HL-60 (cell line): ENCODE results near the gene TPMT.

Source experiments
- DNase-seq, 2 experiments: peaks; one replicate each; pipeline ENCODE4 v3.0.0-alpha.2; 2010 to 2020; ENCODE audit warnings: low read depth in 1 of 2, low spot score in 1 of 2
- H3K27ac ChIP-seq: fragments of 250-450 bp; sonication (Bioruptor Pico); replicated peaks from 2 replicates; pipeline ENCODE4 v1.5.1; 2020; ENCODE audit warnings: mild to moderate bottlenecking, moderate library complexity
- H3K27me3 ChIP-seq: fragments of 250-450 bp; sonication (Bioruptor Pico); 2 replicates; pipeline ENCODE4 v1.5.1; 2021; ENCODE audit warnings: mild to moderate bottlenecking, moderate library complexity; ENCODE audit not compliant: insufficient read depth, poor library complexity, severe bottlenecking
- H3K4me3 ChIP-seq: replicated peaks from 2 replicates; pipeline ENCODE4 v1.5.1; 2011; ENCODE audit warnings: mild to moderate bottlenecking, control low read depth, low read length; ENCODE audit not compliant: insufficient read depth
- GABPA ChIP-seq: IDR thresholded peaks from 2 replicates; pipeline ENCODE4 v1.6.1; 2012; ENCODE audit warnings: low read depth
- POLR2AphosphoS5 ChIP-seq: IDR thresholded peaks from 2 replicates; pipeline ENCODE4 v1.6.1; 2012; ENCODE audit warnings: low read depth
- SPI1 ChIP-seq: IDR thresholded peaks from 2 replicates; pipeline ENCODE4 v1.6.1; 2012; ENCODE audit warnings: low read depth, mild to moderate bottlenecking, borderline replicate concordance
- TF ChIP-seq, protein P1 (sequence below): IDR thresholded peaks from one replicate; pipeline ENCODE4 v1.5.1; 2011; ENCODE audit warnings: low read length, control low read depth, inconsistent platforms; ENCODE audit not compliant: insufficient read depth
- TF ChIP-seq, protein P2 (sequence below): IDR thresholded peaks from 2 replicates; pipeline ENCODE4 v1.6.1; 2012; ENCODE audit warnings: low read depth; ENCODE audit not compliant: insufficient replicate concordance

TPMT gene

DNA sequence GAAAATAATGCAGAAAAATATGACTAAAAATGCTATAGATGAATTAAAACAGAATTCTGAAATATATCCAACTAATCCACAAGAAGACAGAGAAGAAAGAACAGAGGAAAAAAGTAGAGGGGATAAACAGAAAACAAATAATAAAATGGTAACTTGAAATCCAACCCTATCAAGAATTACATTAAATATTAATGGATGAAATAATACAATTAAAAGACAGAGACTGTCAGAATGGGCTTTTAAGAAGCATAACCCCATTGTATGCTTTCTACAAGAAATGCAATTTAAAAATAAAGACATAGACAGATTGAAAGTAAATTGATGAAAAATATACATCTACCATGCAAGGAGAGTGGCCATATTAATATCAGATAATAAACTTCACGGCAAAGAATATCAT is 47.8 kb downstream of the TPMT start:
- Histone ChIP-seq H3K27me3 (peaks cover 2% of the 10 kb centered on the region), H3K27ac (no peak overlapping the region), H3K4me3 (no peak overlapping the region)
- no peak for DNase-seq
- TF ChIP-seq, protein P1, sequence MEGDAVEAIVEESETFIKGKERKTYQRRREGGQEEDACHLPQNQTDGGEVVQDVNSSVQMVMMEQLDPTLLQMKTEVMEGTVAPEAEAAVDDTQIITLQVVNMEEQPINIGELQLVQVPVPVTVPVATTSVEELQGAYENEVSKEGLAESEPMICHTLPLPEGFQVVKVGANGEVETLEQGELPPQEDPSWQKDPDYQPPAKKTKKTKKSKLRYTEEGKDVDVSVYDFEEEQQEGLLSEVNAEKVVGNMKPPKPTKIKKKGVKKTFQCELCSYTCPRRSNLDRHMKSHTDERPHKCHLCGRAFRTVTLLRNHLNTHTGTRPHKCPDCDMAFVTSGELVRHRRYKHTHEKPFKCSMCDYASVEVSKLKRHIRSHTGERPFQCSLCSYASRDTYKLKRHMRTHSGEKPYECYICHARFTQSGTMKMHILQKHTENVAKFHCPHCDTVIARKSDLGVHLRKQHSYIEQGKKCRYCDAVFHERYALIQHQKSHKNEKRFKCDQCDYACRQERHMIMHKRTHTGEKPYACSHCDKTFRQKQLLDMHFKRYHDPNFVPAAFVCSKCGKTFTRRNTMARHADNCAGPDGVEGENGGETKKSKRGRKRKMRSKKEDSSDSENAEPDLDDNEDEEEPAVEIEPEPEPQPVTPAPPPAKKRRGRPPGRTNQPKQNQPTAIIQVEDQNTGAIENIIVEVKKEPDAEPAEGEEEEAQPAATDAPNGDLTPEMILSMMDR = no peak
- TF ChIP-seq, protein P2, sequence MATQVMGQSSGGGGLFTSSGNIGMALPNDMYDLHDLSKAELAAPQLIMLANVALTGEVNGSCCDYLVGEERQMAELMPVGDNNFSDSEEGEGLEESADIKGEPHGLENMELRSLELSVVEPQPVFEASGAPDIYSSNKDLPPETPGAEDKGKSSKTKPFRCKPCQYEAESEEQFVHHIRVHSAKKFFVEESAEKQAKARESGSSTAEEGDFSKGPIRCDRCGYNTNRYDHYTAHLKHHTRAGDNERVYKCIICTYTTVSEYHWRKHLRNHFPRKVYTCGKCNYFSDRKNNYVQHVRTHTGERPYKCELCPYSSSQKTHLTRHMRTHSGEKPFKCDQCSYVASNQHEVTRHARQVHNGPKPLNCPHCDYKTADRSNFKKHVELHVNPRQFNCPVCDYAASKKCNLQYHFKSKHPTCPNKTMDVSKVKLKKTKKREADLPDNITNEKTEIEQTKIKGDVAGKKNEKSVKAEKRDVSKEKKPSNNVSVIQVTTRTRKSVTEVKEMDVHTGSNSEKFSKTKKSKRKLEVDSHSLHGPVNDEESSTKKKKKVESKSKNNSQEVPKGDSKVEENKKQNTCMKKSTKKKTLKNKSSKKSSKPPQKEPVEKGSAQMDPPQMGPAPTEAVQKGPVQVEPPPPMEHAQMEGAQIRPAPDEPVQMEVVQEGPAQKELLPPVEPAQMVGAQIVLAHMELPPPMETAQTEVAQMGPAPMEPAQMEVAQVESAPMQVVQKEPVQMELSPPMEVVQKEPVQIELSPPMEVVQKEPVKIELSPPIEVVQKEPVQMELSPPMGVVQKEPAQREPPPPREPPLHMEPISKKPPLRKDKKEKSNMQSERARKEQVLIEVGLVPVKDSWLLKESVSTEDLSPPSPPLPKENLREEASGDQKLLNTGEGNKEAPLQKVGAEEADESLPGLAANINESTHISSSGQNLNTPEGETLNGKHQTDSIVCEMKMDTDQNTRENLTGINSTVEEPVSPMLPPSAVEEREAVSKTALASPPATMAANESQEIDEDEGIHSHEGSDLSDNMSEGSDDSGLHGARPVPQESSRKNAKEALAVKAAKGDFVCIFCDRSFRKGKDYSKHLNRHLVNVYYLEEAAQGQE = no peak
- no peak for TF ChIP-seq SPI1
- no peak for TF ChIP-seq POLR2AphosphoS5
- TF ChIP-seq GABPA = no peak

DNA sequence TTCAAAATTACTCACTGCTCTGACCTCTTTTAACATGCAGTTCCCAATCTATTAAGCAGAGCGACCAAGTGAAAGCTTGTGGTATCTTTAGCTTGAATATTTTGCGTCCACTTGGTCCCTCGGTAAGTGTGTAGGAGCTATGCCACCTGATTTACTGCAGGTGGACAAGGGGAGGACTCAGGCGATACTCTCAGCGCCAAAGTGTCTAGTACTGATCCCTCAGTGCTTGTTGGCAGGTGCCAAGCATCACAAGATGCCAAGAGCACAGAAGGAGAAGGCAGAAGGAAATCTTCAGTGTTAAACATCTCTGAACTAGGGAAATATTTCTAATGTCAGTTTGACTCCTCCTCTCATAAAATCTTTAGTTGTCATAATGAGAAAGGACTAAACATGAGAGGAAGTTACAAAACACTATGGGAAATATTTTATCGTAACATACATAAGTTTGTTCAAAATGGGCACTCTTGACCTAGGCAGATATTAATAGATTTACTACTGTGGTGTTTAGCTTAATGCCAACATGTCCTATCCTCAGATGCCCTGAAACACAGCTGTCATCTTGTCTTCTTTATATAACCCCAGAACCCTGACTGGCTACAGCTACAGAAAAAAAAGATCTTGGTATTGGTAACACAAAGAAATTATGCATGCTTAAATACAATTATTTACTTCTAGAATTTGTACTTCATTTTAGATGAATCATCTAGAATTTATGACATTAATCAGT is 51.9 kb downstream of the TPMT start:
- Histone ChIP-seq H3K27me3 (peaks cover 2% of the 10 kb centered on the region), H3K4me3 (no peak overlapping the region), H3K27ac (no peak overlapping the region)
- TF ChIP-seq POLR2AphosphoS5 (no peak), GABPA (no peak), SPI1 (no peak)
- TF ChIP-seq, protein P1 = no peak
- TF ChIP-seq, protein P2 = no peak
- DNase-seq = no peak

DNA sequence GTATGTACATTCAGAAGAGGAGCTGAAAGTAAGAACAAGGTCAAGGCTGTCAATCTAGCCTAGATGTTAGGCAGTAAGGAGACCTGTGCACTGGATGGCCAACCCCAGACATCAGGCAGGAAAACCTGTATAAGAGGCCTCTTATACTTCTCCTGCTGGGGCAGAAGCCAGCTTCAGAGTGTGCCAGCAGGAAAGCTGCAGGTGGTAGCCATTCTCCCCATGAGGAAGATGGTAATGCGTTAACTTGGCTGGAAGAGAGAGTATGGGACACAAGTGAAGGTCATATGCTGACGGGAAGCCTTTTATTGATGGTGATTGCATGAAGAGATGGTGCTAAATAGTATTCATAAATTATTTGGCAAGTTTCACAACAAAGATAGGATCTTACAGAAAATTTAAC is 53.0 kb downstream of the TPMT start:
- Histone ChIP-seq H3K4me3 (no peak overlapping the region), H3K27me3 (peaks cover 2% of the 10 kb centered on the region), H3K27ac (no peak overlapping the region)
- no peak for TF ChIP-seq POLR2AphosphoS5
- TF ChIP-seq GABPA = no peak
- TF ChIP-seq, protein P2 = no peak
- TF ChIP-seq, protein P1 = no peak
- no peak for TF ChIP-seq SPI1
- DNase-seq = no peak
